GM12801 (cell line): ENCODE results near the gene AOC1.

Experiments
- TF ChIP-seq, protein P1 (sequence below): IDR thresholded peaks from one replicate; pipeline ENCODE4 v1.5.1; 2011; ENCODE audit warnings: control low read depth; ENCODE audit not compliant: insufficient read length; ENCODE audit errors: extremely low read depth

The AOC1 gene

GRCh38 chr7:150876817-150877526 is 24.7 kb downstream of the AOC1 start:
- TF ChIP-seq, protein P1, sequence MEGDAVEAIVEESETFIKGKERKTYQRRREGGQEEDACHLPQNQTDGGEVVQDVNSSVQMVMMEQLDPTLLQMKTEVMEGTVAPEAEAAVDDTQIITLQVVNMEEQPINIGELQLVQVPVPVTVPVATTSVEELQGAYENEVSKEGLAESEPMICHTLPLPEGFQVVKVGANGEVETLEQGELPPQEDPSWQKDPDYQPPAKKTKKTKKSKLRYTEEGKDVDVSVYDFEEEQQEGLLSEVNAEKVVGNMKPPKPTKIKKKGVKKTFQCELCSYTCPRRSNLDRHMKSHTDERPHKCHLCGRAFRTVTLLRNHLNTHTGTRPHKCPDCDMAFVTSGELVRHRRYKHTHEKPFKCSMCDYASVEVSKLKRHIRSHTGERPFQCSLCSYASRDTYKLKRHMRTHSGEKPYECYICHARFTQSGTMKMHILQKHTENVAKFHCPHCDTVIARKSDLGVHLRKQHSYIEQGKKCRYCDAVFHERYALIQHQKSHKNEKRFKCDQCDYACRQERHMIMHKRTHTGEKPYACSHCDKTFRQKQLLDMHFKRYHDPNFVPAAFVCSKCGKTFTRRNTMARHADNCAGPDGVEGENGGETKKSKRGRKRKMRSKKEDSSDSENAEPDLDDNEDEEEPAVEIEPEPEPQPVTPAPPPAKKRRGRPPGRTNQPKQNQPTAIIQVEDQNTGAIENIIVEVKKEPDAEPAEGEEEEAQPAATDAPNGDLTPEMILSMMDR, result no peak

DNA sequence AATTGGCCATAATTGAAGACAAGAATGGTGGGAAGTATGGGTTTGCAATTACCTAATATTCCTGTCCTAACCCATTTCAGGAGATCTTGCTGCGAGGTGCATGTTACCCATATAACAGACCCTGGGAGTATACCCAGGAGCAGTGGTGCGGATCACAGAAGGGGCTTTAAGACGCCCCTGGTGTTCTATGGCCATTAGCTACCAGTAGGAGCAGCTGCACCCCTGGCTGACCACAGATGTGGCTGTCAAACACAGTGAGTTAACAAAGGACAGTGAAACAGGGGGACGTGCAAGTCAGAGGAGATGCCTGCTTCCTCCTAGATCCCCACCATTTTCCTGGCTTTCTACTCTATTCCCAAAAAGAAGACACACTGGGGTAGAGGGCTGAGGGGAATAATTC is 25.2 kb downstream of the AOC1 start:
- TF ChIP-seq, protein P1, result no peak

DNA sequence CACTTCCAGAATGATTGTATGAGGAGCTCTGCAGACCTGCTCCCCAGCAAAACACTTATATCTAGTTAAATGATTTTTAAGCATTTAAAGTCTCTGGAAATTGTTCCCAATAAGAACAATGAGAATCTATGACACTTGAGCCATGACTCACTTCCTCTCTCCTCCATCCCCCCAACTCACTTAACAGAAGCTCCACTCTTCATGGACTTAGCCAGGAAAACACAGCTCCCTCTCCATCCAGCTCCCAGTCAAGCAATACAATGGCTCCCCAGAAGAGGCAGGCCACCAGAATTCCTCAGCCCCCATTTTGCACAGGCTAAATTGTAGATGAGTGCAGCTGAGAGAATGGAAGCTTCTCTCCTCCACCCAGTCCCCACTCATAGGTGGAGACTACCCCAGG is 27.0 kb downstream of the AOC1 start:
- TF ChIP-seq, protein P1, result no peak

GRCh38 chr7:150881189-150881588 is 28.9 kb downstream of the AOC1 start:
- TF ChIP-seq, protein P1, result no peak

- TF ChIP-seq, protein P1, result no peak
Observed at GRCh38 chr7:150890853-150891584, 38.7 kb downstream of the AOC1 start.

GRCh38 chr7:150891740-150892139 is 39.4 kb downstream of the AOC1 start:
- TF ChIP-seq, protein P1, result no peak

GRCh38 chr7:150895809-150896208 is 43.5 kb downstream of the AOC1 start:
- TF ChIP-seq, protein P1, result no peak
